KMS-11 (cell line): ENCODE data around the gene ACKR1.

Experiments used
- H2AFZ ChIP-seq: fragments of 200-600 bp; sonication (generic); 2 replicates; pipeline ENCODE4 v1.6.1; 2016; ENCODE audit warnings: antibody characterized with exemption, mixed run types, low read depth
- H3K27ac ChIP-seq: fragments of 200-600 bp; sonication (generic); 2 replicates; pipeline ENCODE4 v1.6.1; 2016; ENCODE audit warnings: mild to moderate bottlenecking, mixed run types
- H3K27me3 ChIP-seq: fragments of 200-600 bp; sonication (generic); 2 replicates; pipeline ENCODE4 v1.6.1; 2017; ENCODE audit warnings: mild to moderate bottlenecking, low read depth, mixed run types, moderate library complexity; ENCODE audit not compliant: insufficient read depth
- H3K36me3 ChIP-seq: fragments of 200-600 bp; sonication (generic); 2 replicates; pipeline ENCODE4 v1.6.1; 2017; ENCODE audit warnings: mild to moderate bottlenecking, mixed run types; ENCODE audit not compliant: insufficient read depth
- H3K4me1 ChIP-seq: fragments of 200-600 bp; sonication (generic); 2 replicates; pipeline ENCODE4 v1.6.1; 2016; ENCODE audit warnings: mild to moderate bottlenecking, low read depth, mixed run types; ENCODE audit not compliant: poor library complexity, severe bottlenecking
- H3K4me2 ChIP-seq: fragments of 200-600 bp; sonication (generic); 2 replicates; pipeline ENCODE4 v1.7.0; 2016; ENCODE audit warnings: mild to moderate bottlenecking, mixed run types
- H3K4me3 ChIP-seq: fragments of 200-600 bp; sonication (generic); IDR thresholded peaks from 2 replicates; pipeline ENCODE4 v1.6.1; 2017; ENCODE audit warnings: low read depth, low read length, mixed read lengths; ENCODE audit not compliant: insufficient read depth
- H3K79me2 ChIP-seq: fragments of 200-600 bp; sonication (generic); 2 replicates; pipeline ENCODE4 v1.6.1; 2016; ENCODE audit warnings: low read depth, mixed run types; ENCODE audit not compliant: insufficient read depth
- H3K9ac ChIP-seq: fragments of 200-600 bp; sonication (generic); 2 replicates; pipeline ENCODE4 v1.6.1; 2016; ENCODE audit warnings: mild to moderate bottlenecking, mixed run types
- H4K20me1 ChIP-seq: fragments of 200-600 bp; sonication (generic); 2 replicates; pipeline ENCODE4 v1.6.1; 2016; ENCODE audit warnings: mild to moderate bottlenecking, mixed run types; ENCODE audit not compliant: insufficient read depth
- TF ChIP-seq, protein P1 (sequence below): fragments of 200-600 bp; sonication (generic); conservative IDR thresholded peaks from 2 replicates; pipeline ENCODE4 v1.6.1; 2017; ENCODE audit warnings: low read depth, mild to moderate bottlenecking, antibody characterized with exemption, low read length, moderate library complexity, mixed read lengths

ACKR1 gene

GRCh38 chr1:159218649-159219636 is 14.3 kb downstream of the ACKR1 start:
- Histone ChIP-seq H3K4me1 (no peaks in the 10 kb centered on the region), H3K4me2 (no peak overlapping the region), H3K9ac (no peak overlapping the region), H3K36me3 (no peaks in the 10 kb centered on the region), H3K79me2 (no peaks in the 10 kb centered on the region), H3K4me3 (no peak overlapping the region), H3K27ac (no peak overlapping the region), H4K20me1 (no peaks in the 10 kb centered on the region), H3K27me3 (no peaks in the 10 kb centered on the region), H2AFZ (no peak overlapping the region)
- TF ChIP-seq, protein P1, sequence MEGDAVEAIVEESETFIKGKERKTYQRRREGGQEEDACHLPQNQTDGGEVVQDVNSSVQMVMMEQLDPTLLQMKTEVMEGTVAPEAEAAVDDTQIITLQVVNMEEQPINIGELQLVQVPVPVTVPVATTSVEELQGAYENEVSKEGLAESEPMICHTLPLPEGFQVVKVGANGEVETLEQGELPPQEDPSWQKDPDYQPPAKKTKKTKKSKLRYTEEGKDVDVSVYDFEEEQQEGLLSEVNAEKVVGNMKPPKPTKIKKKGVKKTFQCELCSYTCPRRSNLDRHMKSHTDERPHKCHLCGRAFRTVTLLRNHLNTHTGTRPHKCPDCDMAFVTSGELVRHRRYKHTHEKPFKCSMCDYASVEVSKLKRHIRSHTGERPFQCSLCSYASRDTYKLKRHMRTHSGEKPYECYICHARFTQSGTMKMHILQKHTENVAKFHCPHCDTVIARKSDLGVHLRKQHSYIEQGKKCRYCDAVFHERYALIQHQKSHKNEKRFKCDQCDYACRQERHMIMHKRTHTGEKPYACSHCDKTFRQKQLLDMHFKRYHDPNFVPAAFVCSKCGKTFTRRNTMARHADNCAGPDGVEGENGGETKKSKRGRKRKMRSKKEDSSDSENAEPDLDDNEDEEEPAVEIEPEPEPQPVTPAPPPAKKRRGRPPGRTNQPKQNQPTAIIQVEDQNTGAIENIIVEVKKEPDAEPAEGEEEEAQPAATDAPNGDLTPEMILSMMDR = no peak

- no peak overlapping the region for H3K4me3 ChIP-seq
- no peak overlapping the region for H2AFZ ChIP-seq
- no peaks in the 10 kb centered on the region for H4K20me1 ChIP-seq
- H3K9ac ChIP-seq = no peak overlapping the region
- H3K36me3 ChIP-seq = no peaks in the 10 kb centered on the region
- no peaks in the 10 kb centered on the region for H3K27me3 ChIP-seq
- TF ChIP-seq, protein P1 = no peak
- H3K79me2 ChIP-seq = no peaks in the 10 kb centered on the region
- H3K27ac ChIP-seq = no peak overlapping the region
- no peaks in the 10 kb centered on the region for H3K4me1 ChIP-seq
- H3K4me2 ChIP-seq = no peak overlapping the region
Measured at GRCh38 chr1:159222075-159222865, 17.6 kb downstream of the ACKR1 start.

DNA sequence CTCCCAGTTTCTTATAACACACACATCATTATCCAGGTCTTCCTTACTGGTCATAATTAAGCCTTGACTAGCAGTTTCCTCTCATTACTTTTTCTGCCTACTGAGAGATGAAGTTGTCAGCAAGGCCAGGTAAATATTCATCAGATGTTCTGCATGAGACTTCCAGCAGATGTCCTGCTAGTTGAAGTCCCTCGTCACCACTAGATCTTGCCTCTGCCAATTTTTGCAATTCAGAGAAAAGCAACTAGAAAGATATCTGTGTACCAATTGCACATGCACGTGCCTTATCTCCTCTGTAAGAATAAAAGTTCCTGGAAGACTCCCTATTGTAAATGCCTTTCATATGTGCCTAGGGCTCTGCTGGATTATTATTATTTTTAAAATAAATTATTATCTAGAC is 18.3 kb downstream of the ACKR1 start:
- no peak overlapping the region for H3K27ac ChIP-seq
- TF ChIP-seq, protein P1 = no peak

GRCh38 chr1:159228554-159228953 is 23.9 kb downstream of the ACKR1 start:
- Histone ChIP-seq H4K20me1 (no peaks in the 10 kb centered on the region), H2AFZ (no peak overlapping the region), H3K36me3 (no peaks in the 10 kb centered on the region), H3K9ac (no peak overlapping the region), H3K4me2 (no peak overlapping the region), H3K27ac (no peak overlapping the region), H3K4me1 (no peaks in the 10 kb centered on the region), H3K27me3 (no peaks in the 10 kb centered on the region), H3K4me3 (no peak overlapping the region), H3K79me2 (no peaks in the 10 kb centered on the region)
- TF ChIP-seq, protein P1 = no peak

More for the DNA sequence above, 18.3 kb downstream of the ACKR1 start:
- no peak overlapping the region for H3K4me3 ChIP-seq
- H3K27me3 ChIP-seq = no peaks in the 10 kb centered on the region
- no peaks in the 10 kb centered on the region for H3K36me3 ChIP-seq
- no peaks in the 10 kb centered on the region for H3K79me2 ChIP-seq
- H2AFZ ChIP-seq = no peak overlapping the region
- H3K9ac ChIP-seq = no peak overlapping the region
- H3K4me2 ChIP-seq = no peak overlapping the region
- no peaks in the 10 kb centered on the region for H4K20me1 ChIP-seq
- no peaks in the 10 kb centered on the region for H3K4me1 ChIP-seq
